ENCODE measurements around the gene ZNF770. TPM values are rescaled to one million over a fixed set of nuclear protein-coding genes. Genes with fewer than 3 reads are reported as not detected.
A peak's percentile ranks its signal among the peaks of the same experiment; 100 is the strongest.

Gene ZNF770
- total RNA-seq: 41.8 TPM
- long read RNA-seq, full-length matches to known transcripts: 8 of 13 reads
- long read RNA-seq, partial matches to known transcripts: 0 of 13 reads
- long read RNA-seq, other reads (novel, unspliced or antisense): 5 of 13 reads

- ATAC-seq (ENCODE audit: poor library complexity) (peak; percentile 94), DNase-seq (peak; percentile 84)
- intact Hi-C loops (cut with DNase I): no loop called here
These were observed at the start of gene ZNF770 for GRCh38 chr15:34988027-34988902. ZNF770 (minus strand) TSS chr15:34988287; CDS start chr15:34983434, 4,853 bp downstream.

- intact Hi-C loops (cut with DNase I): no loop called here
- DNase-seq (no peak), ATAC-seq (ENCODE audit: poor library complexity) (no peak)
These were observed 40.3 kb upstream of the ZNF770 start for GRCh38 chr15:35028235-35028984.

- ATAC-seq (ENCODE audit: poor library complexity): no peak
- intact Hi-C loops (cut with DNase I): no loop called here
- no peak for DNase-seq
These were observed 35.7 kb upstream of the ZNF770 start for GRCh38 chr15:35023804-35024203.

GRCh38 chr15:35020974-35021373, 32.9 kb upstream of the ZNF770 start:
- DNase-seq (no peak), ATAC-seq (ENCODE audit: poor library complexity) (no peak)
- intact Hi-C loops (cut with DNase I): no loop called here

- no peak for ATAC-seq (ENCODE audit: poor library complexity)
- intact Hi-C loops (cut with DNase I): no loop called here
These were observed 31.6 kb upstream of the ZNF770 start for GRCh38 chr15:35019404-35020327.

GRCh38 chr15:35014241-35014640, 26.2 kb upstream of the ZNF770 start:
- no peak for ATAC-seq (ENCODE audit: poor library complexity)
- no peak for DNase-seq
- intact Hi-C loops (cut with DNase I): no loop called here

More at GRCh38 chr15:35019404-35020327, 31.6 kb upstream of the ZNF770 start:
- no peak for DNase-seq

GRCh38 chr15:35013370-35013769, 25.3 kb upstream of the ZNF770 start:
- DNase-seq: no peak
- no peak for ATAC-seq (ENCODE audit: poor library complexity)
- intact Hi-C loops (cut with DNase I): no loop called here

GRCh38 chr15:35007397-35007796, 19.3 kb upstream of the ZNF770 start:
- ATAC-seq (ENCODE audit: poor library complexity) (no peak), DNase-seq (no peak)
- intact Hi-C loops (cut with DNase I): no loop called here

GRCh38 chr15:35005933-35006332, 17.8 kb upstream of the ZNF770 start:
- intact Hi-C loops (cut with DNase I): no loop called here
- ATAC-seq (ENCODE audit: poor library complexity): no peak

GRCh38 chr15:35003928-35004327, 15.8 kb upstream of the ZNF770 start:
- DNase-seq: no peak
- peak; percentile 91 for ATAC-seq (ENCODE audit: poor library complexity)
- intact Hi-C loops (cut with DNase I): no loop called here

More at GRCh38 chr15:35005933-35006332, 17.8 kb upstream of the ZNF770 start:
- DNase-seq: no peak

- no peak for DNase-seq
- peak; percentile 20 for ATAC-seq (ENCODE audit: poor library complexity)
- intact Hi-C loops (cut with DNase I): no loop called here
These were observed 12.4 kb upstream of the ZNF770 start for GRCh38 chr15:35000511-35000910.

GRCh38 chr15:34999906-35000305, 11.8 kb upstream of the ZNF770 start:
- intact Hi-C loops (cut with DNase I): no loop called here
- DNase-seq (no peak), ATAC-seq (ENCODE audit: poor library complexity) (no peak)

- intact Hi-C loops (cut with DNase I): no loop called here
- DNase-seq: no peak
- no peak for ATAC-seq (ENCODE audit: poor library complexity)
These were observed 6.8 kb upstream of the ZNF770 start for GRCh38 chr15:34994925-34995324.

- intact Hi-C loops (cut with DNase I): no loop called here
- no peak for DNase-seq
- ATAC-seq (ENCODE audit: poor library complexity): no peak
These were observed 5.8 kb upstream of the ZNF770 start for GRCh38 chr15:34993877-34994276.

GRCh38 chr15:34993412-34993811, 5.3 kb upstream of the ZNF770 start:
- no peak for ATAC-seq (ENCODE audit: poor library complexity)
- DNase-seq: no peak
- intact Hi-C loops (cut with DNase I): no loop called here

- DNase-seq: no peak
- intact Hi-C loops (cut with DNase I): no loop called here
- peak; percentile 1 for ATAC-seq (ENCODE audit: poor library complexity)
These were observed 469 bp downstream of the ZNF770 start for GRCh38 chr15:34987609-34988026.

- intact Hi-C loops (cut with DNase I): no loop called here
- DNase-seq (no peak), ATAC-seq (ENCODE audit: poor library complexity) (no peak)
These were observed 1.2 kb downstream of the ZNF770 start for GRCh38 chr15:34986771-34987480.

- intact Hi-C loops (cut with DNase I): no loop called here
- ATAC-seq (ENCODE audit: poor library complexity): no peak
These were observed 1.8 kb downstream of the ZNF770 start for GRCh38 chr15:34986326-34986725.

More at GRCh38 chr15:34986326-34986725, 1.8 kb downstream of the ZNF770 start:
- no peak for DNase-seq

All from Right ventricle myocardium superior (tissue), 1 donor.